HG03039 (cell line): Measurements from ENCODE around the gene TMPRSS4.

ENCODE experiments used
- ATAC-seq: cut with Tn5 transposase; IDR thresholded peaks from one replicate; pipeline ENCODE4 v1.9.1; 2021; ENCODE audit warnings: mild to moderate bottlenecking, moderate library complexity; ENCODE audit not compliant: unreplicated experiment

TMPRSS4 gene

DNA sequence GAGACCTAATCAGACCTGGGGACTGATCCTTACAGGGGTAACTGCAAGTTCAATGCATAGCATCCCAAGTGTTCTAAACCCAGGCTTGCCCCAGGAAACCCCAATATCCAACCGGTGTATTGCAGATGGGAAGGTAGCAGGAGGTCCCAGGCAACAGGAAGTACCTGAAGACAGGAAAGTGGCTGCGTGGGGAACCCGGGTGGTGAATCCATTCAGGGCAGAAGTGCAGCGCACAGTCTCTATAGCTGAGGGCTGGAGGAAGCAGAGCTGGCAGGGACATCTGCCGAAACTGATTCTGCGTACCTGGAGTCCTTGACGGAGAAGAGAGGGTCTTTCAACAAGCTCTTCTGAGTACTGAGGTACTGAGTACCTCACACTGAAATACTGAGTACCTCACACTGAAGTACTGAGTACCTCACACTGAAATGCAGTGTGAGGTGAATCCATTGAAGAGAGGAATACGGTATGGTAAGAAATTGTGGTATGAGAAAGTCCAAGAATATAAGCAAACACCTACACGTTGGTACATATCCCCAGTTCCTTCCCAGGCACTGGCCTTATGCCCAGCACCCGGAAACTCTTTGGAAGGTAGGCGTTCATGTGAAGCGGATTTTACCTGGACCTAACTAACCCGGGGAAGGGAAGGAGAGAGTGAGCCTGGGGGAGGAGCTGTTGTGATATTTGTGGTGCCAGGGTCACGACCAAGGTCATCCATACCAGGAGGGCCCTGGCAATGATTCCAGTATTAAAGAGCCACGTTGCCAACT, 55.7 kb downstream of the TMPRSS4 start:
- ATAC-seq = no peak

DNA sequence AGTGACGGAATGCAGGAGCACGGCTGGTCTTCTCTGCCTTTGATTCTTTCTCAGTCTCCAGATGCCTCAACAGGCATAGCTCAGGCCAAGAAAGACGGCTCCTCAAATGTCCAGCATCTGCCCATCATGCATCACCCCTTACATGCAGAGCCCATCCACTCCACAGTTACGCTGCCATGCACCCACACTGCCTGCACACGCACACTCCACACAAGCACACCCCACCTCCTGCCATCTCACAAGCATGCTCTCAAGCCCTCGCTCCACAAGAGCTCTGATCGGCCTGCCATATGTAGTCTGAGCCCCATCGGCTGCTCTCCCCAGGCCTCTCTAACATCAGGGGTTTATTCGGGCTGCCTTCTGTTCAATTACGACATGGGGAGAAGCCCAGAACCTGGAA, 56.9 kb downstream of the TMPRSS4 start:
- ATAC-seq = no peak

DNA sequence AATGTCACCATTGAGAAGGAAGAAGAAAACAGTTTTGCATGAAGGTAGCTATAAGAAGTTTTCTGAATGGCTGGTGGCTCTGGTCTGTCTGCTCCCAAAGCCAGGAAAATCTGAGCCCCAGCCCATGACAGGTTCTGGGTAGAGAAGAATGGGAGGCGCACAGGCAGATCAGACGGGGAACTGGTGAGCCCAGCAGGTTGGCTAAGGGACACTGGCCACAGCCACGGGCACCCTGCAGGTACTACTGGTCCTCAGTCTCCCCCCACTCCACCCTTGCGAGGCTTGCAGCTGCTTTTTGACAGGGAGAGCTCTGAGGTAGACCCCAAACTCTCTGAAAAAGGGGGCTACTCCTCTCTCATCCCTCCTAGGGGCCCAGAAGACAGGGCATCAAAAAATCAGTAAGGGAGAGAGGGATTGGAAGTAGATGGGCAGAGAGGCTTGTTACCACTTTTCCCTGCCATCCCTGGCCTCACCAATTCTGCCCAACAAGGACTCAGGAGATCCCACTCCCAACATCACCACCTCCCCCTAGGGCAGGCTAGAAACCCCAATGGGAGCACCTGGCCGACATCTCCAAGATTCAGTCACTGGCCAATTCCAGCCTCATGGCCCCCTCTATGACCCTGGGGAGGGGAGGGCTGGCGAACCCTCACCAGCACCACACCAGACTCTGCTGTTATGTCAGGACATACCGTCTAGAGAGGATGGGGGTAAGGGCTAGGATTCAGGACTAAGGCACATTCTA, 58.3 kb downstream of the TMPRSS4 start:
- no peak for ATAC-seq

DNA sequence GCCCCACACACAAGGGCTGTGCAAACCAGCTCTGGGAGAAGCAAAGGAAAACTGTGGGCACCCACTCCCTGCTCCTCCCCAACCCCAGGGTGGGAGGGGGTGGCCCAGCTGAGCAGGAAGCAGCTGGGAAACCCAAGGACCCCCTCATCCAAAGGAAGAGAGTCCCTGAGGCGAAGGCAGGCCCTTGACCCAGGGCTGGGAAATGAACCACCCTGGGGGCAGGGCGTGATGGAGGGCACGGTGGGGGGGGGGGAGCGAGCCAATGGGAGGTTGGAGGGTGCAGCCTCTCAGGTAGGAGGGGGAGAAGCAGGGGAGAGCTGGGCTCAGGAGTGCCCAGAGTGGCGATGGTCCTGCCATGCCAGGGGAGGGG, 58.9 kb downstream of the TMPRSS4 start:
- ATAC-seq = no peak

DNA sequence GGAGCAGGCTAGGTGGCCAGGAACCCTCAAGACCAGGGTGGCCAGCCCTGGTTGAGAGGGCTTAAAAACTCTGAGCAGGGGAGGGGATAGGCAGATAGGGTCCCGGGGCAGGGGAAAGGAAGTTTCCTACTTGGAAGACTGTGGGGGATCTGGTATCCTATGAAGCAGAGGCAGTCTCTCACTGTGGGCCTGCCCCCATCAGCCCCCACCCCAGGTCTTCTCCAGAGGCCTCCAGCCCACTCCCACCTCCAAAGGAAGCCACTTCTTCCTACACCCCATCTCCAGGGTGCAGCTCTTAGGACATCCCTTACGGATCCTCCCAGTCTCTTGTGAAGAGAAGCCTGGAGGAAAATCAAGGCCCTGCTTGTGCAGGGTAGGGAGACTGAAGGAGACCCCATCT, 59.5 kb downstream of the TMPRSS4 start:
- no peak for ATAC-seq

DNA sequence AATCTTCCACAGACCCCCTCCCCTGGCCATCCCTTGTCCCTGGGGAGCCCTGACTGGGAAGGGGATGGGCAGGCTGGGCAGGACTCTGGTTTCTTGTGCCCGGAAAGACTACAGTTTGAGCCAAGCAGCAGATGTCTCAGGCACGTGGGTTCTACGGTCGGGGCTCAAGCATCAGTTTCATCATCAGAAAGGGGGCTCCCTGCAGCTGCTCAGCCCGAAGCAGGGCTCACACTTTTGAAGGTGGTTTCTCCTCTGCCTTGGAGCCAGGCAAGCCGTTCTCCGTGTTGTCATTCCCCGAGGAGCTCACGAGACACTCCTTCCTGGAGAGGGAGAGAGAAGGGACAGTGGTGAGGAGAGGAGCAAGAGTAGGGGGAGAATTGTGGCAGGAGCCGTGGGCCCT, 59.9 kb downstream of the TMPRSS4 start:
- ATAC-seq = no peak

DNA sequence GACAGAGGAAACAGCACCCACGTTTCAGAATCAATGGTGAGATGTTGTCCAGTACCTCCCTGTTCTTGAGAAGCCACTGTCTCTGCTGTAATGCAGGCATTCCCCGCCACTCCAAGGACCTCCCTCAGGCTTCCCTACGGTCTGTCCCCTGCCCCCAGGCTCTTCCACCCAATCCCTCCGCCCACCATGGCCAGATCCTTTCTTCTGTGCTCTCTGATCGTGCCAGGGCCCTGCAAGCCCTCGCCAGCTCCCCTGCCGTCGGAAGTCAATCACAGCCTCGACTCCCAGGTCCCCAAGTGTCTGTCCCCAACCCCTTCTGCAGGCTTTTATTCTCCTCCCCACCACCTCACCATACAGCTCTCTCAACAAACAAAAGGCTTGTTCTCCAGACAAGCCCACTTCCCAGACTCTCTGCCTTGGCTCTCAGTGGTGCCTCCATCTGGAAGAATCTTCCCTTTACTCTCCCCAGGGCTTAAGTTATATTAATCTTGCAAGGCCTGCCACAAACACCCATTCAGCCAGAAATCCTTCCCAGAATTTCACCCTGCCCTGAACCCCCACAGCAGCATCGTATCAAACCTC, 62.1 kb downstream of the TMPRSS4 start:
- no peak for ATAC-seq

DNA sequence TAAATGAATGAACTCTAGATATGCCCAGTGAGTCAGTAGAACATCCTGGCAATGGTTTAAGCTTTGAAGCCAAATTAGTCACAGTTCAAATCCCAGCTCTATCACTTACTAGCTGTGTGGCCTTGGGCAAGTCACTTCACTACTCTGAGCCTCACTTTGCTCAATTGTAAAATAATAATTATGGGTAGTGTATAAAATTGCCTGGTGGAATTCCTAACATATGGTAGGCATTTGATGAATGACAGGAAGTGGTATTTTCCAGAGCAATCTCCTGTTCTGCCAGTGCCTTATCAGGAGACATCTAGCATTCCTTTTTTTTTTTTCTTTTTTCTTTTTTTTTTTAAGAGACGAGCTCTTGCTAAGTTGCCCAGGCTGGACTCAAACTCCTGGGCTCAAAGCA, 62.7 kb downstream of the TMPRSS4 start:
- no peak for ATAC-seq

DNA sequence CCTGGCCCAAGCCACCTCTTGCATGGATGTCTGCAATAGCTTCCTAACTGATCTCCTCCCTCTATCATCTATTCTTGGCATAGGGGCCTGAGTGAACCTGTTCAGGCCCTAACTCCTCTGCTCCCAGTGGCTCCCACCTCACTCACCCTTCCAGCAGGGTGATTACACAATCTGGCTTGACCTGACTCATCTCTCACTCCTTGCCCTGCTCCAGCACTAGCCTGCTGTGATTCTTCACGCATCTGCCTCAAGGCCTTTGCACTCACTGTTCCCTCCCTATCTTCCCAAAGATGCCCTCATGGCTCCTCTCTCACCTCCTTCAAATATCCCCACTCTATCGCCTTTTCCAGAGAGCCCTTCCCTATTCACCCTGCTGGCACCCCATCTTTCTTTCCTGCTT, 65.2 kb downstream of the TMPRSS4 start:
- no peak for ATAC-seq

DNA sequence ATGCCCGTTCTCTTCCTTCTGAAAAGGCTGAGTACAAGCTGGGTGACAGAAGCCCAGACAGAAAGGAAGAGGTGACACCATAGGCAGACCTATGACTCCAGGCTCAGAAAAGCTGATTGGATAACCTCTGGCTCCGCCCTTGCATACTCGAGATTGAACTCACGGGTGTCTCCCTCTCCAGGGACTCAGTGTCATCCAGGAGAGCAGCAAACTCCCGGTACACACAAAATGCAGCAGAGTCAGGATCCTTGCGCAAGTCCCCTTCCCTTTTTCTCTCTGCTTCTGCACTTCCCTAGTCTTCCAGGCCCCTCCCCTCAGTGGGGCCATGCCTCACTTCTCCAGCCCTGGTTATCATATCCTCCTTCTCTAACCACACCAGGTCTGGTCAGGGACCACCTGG, 65.9 kb downstream of the TMPRSS4 start:
- no peak for ATAC-seq

DNA sequence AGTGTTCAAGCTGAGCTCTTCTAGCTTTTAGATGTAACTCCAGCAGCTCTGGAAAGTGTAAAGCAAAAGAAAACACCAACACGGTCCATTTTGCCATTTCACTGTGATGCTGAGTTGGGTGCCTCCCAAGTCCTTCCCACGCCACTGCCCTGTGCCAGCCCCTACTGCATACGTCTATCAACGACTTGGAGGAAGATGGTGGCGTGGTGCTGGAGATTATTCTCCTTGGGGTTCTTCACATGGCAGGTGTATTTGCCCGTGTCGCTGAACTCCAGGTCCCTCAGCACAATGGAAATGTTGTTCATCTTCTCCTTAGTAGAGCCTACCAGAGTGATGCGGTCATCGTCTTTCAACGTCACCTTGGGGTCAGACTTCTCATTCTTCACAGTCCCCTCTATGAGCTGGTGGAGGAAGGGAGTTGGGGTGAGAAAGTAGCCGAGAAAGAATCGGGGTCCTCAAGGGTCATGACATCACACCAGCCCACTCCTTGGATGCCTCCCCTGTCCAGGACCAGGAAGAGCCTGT, 66.8 kb downstream of the TMPRSS4 start:
- no peak for ATAC-seq

DNA sequence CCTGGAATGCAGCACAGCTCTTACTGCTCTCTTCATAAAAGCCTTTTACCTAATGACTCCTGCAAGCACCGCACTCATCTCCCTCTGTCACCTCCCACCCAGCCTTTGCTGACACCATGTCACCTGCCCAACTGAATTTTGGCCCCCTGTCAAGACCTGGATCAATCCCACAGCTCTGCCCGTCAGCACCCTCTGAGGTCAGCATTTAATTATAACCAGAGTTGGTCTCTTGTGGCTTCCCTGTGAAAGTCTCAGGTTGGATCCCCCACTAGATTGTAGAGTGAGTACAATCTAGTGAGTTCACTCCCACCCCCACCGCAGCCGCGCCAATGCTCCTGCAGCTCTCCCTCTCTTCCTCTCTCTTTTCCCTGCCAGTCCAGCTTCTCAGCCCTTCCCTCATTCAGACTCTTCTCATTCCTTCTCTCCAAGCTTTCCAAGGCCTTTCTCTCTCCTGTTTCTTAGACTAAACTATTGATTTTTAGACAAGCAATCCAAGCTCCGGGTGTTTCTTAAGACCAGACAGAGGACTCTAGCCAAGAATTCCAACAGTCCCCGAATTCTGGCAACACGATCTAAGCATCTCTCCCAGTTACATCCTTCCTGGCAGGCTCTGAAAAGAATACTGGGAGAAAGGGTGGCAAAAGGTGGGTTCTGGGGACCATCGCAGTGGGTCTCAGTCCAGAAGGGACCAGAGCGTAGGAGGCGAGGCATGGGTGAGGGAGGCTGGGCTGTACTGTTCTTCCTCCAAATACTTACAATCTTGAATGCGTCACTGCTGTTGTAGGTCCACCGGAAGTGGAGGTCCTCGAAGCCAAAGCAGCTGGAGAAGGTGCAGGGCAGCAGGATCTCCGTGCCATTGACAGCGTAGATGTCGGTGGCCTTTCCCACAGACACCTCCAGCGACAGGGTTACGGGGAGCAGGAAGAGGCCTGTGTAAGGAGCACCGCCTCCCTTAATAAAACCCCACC, 67.7 kb downstream of the TMPRSS4 start:
- ATAC-seq = no peak

DNA sequence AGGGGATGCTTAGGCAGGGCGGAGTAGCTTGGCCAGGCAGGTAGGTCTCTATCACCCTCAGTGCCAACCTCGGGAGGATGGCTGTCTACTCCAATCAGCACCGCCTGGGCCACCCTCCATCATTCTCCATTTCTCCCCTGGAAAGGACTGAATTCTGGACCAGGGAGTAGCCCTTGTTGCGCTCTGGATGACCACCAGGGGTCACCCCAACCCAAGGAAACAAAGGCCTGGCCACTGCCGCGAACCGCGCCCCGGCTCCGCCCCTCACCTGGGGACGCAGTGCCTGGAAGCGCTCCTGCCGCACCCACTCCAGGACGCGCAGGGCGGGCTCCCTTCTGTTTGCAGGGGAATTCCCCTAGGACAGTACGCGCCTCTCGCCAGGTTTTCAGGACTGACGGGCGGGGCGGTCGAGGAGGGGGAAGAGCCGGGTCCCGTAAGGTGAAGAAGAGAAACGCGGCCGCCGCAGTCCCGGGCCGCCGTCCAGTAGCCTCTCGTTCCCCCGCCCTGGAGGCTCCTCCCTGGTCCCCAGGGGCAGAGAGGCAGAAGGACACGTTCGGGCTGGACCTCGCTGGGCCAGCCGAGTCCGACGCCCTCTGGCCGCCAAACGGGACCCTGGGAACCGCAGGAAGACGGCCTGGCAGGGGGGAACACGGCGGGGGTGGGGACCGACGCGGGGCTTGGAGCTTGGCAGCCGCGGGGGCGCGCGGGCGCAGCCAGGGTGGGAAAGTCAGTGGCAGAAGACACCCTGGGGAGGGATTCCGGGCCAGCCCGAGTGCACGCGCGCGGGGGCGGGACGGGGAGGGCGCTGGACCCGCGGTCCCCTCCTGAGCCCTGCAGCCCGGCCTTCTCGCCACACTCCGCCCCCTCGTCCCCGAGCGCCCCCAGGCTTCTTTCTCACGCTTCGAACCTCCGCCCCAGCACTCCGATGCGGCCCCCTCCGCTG, 68.7 kb downstream of the TMPRSS4 start:
- ATAC-seq = peak; percentile 61

DNA sequence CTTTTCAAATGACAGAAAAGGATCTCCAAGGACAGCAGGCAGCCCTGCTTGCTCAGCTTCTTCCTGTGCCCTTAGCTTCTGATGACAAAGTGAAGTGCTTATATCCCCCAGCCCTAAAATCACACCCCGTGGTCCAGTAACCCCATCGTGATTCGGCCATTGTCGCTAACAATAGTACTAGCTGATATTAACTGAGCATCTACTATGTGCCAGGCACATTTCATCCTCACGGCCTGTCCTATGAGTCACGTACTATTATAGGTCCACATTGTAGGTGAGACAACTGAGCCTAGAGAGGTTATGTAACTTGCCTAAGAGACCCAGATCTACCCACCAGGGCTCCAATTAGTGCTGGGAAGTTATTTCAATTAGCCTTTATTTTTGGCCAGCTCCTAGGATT, 69.7 kb downstream of the TMPRSS4 start:
- ATAC-seq = no peak

DNA sequence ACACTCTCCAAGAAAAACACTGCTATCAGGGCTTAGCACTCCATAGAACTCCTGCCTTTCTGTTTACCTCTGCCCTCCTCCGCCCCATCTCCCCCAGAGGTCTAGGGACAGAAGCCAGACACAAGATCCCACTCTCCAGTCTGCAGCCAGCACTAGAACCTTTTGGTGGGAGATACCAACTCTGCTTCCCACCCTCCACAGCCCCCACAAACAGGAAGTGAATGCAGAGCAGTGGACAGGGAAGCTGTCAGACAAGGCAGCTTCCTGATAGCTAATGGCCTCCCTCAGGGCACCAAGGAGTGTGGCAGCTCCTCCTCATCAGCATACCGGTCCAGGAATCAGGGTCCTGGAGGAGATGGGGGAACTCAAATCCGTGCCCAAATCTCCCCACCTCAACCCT, 70.6 kb downstream of the TMPRSS4 start:
- ATAC-seq = no peak

DNA sequence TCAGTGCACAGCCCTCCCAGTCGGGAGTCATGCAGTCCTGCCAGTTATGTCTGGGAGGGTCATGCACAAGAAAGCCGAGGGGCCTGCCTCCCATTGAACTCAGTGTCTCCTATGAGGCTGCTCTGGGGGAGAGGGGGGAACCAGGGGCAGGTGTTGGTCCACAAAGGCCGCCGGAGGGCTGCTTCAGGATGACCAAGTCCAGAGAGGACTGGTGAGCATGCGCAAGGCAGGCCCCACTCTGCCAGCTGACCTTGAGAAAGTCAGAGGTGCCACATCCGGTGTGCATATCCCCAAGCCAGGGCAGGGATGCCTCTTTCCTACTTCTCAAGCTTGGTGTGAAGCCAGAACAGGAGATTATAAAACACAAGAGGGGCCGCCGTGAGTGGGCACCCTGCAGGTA, 71.4 kb downstream of the TMPRSS4 start:
- ATAC-seq = no peak

DNA sequence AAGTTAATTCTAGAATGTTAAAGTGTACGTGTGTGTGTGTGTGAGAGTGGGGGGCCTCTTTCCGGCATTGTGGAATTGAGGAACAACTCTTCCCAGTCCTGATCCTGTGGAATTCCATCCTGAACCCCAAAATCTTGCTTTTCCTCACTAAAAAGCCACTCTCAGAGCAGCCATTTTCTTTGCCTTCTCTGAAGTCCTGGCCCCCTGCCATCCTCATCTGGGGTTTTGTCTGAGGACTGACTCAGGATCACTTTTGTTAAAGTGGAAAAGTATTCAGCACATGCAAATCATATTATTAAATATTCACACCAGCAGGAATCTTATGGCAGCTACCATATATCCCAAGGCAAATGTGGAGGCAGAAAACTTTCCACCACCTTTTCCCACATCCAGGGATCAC, 72.0 kb downstream of the TMPRSS4 start:
- no peak for ATAC-seq

DNA sequence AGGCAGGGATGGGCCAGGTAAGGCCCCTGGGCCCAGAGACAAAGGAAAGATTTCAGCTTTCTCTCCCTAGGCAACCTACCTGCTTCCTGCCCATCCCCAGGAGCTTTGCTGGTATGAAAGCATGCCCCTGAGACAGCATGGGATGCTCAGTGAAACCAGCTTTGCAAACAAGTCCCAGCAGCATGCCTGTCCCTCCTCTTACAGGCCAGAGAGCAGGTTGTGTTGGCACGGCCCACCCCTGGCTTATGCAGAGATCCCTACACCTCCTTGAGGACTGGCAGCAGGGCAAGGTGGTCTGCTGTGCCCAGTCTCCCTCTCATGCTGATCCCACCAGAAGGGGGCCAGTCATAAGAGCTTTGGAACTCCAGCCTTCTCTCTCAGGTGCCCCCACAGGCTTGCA, 72.6 kb downstream of the TMPRSS4 start:
- ATAC-seq = no peak

DNA sequence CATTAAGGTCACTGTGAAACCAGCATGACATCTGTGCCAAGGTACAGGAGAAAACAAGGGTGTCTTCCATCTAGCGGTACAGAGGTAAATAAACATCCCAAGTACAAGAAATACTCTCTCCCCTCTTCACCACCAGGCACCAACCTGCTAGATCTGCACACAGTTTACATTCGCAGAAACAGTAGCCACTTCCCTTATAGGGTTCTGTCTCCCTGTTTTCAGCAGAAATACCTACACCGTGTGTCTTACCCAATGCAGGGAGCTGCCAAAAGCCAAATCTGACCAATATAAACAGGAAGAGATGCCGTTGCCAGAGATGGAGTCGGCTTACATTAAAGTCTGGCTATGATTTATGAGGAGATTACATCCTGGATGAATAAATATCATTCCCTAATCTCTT, 74.6 kb downstream of the TMPRSS4 start:
- no peak for ATAC-seq

DNA sequence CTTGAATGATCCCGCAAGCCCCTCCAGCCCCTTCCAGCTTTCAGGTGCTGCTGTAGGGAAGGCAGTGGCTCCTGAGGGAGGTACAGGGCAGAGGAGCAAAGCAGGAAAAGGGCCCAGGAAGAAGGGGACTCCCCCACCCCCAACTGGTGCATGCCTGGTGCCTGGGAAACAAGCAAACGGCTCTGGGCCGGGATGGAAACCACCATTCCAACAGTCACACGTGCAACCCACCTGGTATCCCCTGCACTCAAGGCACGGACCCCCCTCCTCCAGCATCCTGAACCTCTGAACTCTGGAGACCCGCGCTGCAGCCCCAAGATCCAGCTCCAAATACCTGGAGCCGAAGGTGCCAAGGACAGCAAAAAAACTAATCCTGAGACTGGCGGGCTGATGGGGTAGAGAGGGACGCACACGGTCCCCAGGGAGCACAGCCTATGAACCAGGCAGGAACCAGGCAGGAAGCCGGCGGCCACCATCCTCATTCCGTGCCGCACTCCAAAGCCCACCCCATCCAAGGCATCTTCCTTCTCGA, 75.2 kb downstream of the TMPRSS4 start:
- ATAC-seq = no peak
